AML-193 (cell line): Measurements from ENCODE around the gene ERMP1.
"Not testable (repeated sequence)": the region's sequence is repeated elsewhere in the genome, so short reads cannot be mapped to it uniquely, and the experiment has no call there.

Experiments used
- DNase-seq, 2 experiments: peaks; one replicate each; lab custom pipeline; 2025; lab: John Stamatoyannopoulos, UW

Gene ERMP1

DNA sequence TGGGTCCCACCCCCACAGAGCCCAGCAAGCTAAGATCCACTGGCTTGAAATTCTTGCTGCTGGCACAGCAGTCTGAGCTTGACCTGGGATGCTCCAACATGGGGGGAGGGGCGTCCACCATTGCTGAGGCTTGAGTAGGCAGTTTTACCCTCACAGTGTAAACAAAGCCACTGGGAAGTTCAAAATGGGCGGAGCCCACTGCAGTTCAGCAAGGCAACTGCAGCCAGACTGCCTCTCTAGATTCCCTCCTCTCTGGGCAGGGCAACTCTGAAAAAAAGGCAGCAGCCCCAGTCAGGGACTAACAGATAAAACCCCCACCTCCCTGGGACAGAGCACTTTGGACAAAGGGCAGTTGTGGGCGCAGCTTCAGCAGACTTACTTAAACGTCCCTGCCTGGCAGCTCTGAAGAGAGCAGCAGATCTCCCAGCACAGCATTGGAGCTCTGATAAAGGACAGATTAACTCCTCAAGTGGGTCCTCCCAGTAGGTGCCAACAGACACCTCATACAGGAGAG is 53.2 kb downstream of the ERMP1 start:
- DNase-seq = not testable (repeated sequence)

DNA sequence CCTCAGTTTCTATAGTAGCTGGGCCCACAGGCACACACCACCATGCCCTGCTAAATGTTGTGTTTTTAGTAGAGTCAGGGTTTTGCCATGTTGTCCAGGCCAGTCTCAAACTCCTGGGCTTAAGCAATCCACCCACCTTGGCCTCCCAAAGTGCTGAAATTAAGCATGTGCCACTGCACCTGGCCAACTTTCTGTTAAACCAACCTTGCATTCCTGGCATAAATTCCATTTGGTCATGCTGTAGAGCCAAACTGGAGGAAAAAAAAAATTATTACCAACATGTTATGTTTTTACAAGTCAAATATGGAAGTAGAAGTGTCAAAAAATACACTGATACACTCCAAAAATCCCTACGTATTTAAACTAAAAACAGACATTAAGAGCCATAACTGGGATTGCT is 54.1 kb downstream of the ERMP1 start:
- DNase-seq = no peak

DNA sequence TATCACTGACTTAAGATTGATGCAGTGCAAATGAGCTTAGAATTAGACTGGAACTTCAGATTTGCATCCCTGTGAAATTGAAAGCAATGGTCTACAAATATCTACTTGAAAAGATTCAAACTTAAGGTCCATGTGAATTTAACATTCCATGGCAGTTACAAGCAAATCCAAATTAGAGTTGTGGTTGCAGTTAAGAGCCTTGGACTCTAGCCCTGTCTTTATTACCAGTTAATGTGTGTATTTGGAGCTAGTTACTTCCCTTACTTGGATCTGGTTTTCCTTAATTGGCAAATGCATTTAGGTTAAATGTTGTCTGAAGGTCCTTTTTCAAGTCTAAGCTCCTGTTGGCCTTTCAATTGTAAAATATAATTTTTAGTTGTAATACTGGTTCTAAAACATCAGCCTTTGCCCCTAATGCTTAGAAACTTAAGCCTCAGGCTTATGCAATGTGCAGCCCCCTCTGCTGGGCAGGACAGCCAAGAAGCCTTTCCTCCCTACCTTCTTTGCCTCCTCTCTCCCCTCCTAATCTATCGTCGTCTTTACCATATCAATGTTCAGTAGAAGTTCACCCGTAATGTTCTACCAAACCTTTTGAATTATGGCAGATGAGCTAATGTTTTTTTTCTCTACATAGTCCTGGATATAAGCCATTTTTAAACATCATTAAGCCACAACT is 59.5 kb downstream of the ERMP1 start:
- DNase-seq = no peak

DNA sequence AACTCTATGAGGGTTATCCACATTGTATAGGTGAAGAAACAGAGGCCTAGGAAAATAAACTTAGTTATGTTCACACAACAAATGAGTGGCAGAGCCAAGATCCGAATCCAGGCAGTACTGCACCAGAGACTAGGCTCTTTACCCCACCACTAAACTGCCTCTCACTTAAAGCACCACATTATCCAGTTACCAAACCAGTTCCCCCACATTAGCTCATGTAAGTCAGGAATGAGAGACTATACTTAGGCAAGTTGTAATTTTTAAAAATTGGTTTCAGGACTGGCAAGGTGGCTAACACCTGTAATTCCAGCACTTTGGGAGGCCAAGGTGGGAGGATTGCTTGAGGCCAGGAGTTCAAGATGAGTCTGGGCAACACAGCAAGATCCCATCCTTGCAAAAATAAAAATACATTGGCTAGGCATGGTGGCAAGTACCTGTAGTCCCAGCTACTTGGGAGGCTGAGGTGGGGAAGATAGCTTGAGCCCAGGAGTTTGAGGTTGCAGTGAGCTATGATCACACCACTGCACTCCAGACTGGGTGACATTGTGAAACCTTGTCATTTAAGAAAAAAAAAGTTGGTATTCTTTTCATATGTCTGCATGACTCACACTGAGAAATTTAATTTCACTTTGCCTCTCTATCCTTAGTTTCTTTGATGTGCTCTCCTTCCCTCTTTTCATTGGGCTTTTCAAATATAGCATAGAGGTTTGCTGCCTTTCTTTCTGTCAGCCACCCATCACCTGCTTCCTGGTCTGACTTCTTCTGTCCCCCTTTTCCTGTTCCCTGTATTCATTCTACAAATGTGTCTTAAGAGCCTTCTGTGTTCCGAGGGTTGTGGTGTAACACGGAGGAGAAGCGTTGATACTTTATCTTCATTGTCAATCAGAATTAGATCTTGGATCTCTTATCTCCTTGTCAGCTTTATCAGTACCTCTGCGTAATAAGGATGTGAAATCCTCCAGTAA is 64.7 kb downstream of the ERMP1 start:
- no peak for DNase-seq

DNA sequence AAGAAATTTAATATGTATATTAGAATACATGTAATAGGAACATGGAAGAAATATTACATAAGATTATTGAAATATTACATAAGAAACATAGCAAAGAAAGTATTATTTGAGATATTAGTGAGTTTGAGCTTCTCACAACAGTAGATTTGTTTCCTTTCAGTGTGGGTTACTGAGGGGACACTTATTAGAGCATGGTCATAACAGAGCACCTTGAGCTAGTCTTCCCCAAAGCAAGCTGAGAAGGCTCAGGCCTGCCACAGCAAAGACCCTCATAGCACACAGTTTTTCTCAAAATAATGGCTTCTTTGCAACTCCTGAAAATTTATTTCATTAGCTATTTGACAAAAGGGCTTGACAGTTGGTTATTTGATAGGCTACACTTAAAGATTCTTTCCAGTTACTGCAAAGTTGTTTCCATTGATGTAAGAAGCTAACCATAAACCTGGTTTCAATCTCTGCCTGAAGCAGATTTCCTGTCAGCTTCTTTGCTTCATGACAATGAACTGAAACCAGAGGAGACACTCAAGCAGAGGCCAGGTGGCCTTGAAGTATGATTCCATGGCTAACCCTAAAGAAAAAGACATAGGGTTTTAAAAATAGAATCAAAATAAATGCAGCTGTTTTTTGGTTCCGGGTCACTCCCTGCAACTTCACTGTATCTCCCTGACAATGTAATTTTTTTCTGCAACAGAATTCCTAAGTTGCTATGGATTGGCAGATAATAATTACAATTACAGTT is 68.6 kb downstream of the ERMP1 start:
- DNase-seq = no peak

DNA sequence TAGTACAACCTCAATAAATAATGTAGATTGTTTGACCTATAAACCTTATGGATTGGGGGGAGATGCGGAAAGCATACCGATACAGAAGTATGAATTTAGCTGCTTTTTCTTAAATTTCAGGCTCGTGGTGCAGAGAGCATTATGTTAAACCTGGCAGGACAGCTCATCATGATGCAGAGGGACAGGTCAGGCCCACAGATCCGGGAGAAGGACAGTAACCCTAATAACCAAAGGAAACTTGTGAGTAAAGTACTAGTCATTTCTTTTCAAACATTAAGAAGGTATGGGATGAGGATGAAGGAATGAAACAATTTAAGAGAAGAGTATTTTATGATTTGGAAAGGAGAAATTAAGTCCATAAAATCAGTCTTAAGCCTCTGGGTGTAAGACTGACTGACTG is 70.5 kb downstream of the ERMP1 start:
- DNase-seq = no peak

DNA sequence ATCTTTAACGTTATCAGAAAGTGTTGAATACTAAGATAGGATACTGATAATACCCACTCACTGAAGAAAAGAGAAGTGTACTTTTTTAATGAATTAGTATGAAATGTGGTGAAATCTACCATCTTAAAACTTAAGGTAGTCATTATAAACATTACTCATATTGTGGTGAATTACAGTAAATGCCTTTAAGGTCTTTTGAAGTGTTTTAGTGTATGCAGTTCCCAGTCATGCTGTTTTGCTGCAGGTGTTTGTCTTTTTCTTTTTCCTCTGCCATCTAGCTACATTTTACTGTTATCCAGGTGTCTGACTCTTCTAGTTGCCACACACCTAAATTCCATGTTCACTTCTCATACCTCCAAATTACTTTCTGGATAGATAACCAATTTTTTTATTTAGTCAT is 72.6 kb downstream of the ERMP1 start:
- DNase-seq = no peak

DNA sequence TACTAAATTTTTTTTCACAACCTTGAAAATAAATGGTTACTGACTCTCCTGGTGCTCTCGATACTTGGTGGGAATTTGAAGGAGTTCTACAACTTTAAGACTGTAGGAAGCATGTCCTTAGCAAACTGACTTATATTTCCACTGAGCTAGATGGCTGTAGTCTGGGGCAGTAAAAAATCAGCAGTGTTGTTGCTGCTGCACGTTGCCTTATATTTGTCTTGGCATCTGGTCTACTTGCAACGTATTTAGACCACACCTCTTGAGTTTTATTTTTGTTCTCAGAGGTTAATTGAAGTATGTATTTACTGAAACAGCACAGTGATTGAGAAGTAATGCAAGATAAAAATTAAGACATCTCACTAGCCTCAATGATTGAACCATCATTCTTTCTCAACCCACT is 76.3 kb downstream of the ERMP1 start:
- DNase-seq = no peak

DNA sequence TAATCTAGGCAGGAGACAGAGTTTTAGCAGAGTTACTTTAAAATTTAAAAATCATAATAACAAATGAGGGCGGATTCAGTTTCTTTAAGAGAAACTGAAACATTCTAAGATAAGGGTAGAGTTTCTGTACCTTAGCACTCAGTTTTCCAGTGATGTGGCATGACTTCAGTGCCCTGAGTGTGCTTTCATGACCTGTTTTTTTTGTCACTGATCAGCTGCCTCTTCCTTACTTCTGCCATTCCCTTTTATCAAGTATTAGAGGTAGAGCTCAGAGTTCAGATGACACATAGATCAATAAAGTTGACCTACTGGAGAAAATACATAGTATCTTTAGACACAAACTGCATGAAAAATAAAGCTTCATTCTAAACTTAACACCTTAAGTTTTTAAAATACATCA is 82.3 kb downstream of the ERMP1 start:
- no peak for DNase-seq

DNA sequence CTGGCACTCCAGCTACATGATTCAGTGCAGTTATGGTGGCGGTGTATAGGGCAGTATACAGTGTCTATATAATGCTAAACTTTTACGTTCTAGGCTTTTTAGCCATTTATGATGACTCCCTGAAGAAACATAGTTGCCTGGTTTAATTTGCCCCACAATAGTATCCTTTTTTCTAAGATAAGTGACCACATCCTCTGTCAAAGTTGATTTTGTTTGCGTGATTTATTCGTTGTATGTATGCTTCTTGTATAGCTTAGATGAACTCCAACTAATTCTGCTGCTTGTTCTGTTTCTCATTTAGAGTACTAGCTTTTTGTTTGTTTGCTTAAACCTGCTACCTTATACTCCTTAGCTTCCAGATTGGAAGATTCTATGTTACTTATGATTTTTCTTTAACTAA is 83.6 kb downstream of the ERMP1 start:
- DNase-seq = no peak

DNA sequence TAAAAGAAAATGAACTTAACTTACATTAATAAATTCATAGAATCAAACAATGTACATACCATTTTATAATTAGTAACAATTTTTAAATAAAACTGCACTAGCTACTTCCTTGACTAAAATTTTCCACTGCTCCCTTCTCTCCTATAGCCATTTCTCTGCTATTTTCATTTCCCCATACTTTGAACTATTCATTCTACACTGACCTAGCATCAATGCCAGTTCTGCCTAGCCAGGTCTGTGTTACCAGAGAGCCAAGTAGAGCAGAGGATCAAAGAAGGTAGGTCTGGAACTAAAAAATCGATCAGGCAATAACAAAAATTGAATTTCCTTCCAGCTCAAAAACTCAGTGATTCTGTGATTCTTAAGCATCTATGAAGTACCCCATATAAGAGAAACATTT is 84.5 kb downstream of the ERMP1 start:
- no peak for DNase-seq

DNA sequence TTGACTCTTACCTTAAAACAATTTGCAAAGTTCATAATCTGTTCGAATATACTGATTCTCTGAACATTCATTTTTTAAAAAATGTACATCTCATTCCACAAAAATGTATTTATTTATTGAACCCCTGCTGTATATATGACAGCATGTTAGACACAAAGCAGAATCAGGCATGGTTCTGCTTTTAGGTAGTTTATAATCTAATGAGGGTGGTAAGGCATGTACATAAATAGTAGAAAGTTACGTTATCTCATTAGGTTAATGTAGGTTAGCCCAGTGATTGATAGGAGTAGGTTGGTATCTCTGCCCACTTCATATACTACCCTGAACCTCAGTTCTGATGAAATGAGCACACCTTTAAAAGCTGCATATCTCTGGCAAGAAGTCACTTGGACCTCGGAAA is 89.8 kb downstream of the ERMP1 start:
- DNase-seq = no peak

DNA sequence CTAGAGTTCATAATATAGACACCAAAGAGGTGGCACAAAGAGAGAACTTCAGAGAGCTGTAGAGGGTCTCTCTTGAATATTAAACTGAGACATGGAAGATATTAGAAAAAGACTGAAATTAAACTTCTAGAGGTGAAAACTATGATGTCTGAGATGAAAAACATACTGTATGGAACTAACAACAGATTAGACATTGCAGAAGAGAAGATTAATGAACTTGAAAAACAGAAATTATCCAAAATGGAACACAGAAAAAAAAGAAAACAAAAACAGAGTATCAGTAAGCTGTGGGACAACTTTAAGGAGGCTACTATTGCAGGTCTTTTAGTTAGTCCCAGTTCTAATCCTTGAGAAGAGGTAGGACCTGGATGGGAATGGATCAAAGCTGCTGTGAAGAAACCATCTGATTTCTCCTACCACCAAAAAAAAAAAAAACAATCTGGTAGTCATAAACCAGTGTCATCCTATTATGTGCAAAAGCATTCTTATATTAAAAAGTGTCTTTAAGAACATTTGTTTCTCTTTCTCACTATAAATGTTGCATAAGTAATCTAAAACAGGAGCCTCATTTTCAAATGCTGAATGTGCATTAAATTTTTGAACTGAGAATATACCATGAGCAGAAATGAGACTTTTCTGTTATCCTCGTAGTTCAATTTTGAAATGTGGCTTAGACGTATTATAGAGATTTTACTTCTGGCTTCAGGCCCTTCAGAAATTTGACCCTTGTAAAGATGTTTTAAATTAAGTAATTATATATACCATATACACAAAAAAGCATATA is 96.2 kb downstream of the ERMP1 start:
- DNase-seq = no peak

DNA sequence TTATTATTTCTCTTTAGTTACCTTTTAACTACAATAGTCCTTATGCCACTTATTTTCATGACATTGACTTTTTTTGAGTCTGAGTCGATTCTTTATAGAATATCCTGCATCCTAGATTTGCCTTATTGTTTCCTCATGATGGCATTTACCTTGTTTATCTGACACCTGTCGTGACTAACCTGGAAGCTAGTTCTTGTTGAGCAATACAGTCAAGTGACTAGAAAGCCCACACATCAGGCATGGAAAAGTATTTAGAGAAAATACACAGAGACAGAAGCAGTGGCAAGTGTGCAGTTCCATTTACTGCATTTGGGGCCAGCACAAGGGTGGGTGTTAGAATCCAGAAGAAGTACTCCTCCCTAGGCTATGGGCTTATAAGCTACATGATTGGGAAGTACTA is 97.8 kb downstream of the ERMP1 start:
- no peak for DNase-seq
